GM12878 (cell line): ENCODE measurements around the gene NIPSNAP3A. TPM values are rescaled to one million over a fixed set of nuclear protein-coding genes. Genes with fewer than 3 reads are reported as not detected.
A peak's percentile ranks its signal among the peaks of the same experiment; 100 is the strongest.

Experiments
- ATF7 ChIP-seq: fragments of 450-650 bp; IDR thresholded peaks from 2 replicates; pipeline ENCODE4 v1.6.1; 2016; ENCODE audit warnings: low read depth, mild to moderate bottlenecking
- BHLHE40 ChIP-seq, 2 experiments: fragments of 450-650 bp in 1 of 2; IDR thresholded peaks; 2 replicates each; pipeline ENCODE4 v1.6.1; 2011 to 2017; ENCODE audit warnings: low read depth in 2 of 2, borderline replicate concordance in 1 of 2, improper control_type of control experiment in 1 of 2, low read length in 1 of 2, mild to moderate bottlenecking in 1 of 2
- CREB1 ChIP-seq: IDR thresholded peaks from 2 replicates; pipeline ENCODE4 v1.6.1; 2012; ENCODE audit warnings: low read depth, mild to moderate bottlenecking, inconsistent platforms
- ESRRA ChIP-seq: IDR thresholded peaks from 2 replicates; pipeline ENCODE4 v1.6.1; 2012; ENCODE audit warnings: mild to moderate bottlenecking, low read length, improper control_type of control experiment
- FOS ChIP-seq: IDR thresholded peaks from 3 replicates; pipeline ENCODE4 v1.6.1; 2011; ENCODE audit warnings: borderline replicate concordance; ENCODE audit not compliant: insufficient read length; ENCODE audit errors: extremely low read depth
- HDAC6 ChIP-seq: fragments of 200-600 bp; sonication (generic); IDR thresholded peaks from one replicate; pipeline ENCODE4 v1.8.0; 2017; ENCODE audit warnings: antibody characterized with exemption; ENCODE audit not compliant: unreplicated experiment
- IKZF2 ChIP-seq, 2 experiments: fragments of 450-650 bp; IDR thresholded peaks; 2 replicates each; pipeline ENCODE4 v1.6.1; 2017; ENCODE audit warnings: mild to moderate bottlenecking in 2 of 2, moderate library complexity in 2 of 2
- IRF5 ChIP-seq: fragments of 450-650 bp; IDR thresholded peaks from 2 replicates; pipeline ENCODE4 v1.6.1; 2017; ENCODE audit warnings: borderline replicate concordance
- JUND ChIP-seq: IDR thresholded peaks from 2 replicates; pipeline ENCODE4 v1.6.1; 2012; ENCODE audit warnings: low read depth, mild to moderate bottlenecking, low read length, improper control_type of control experiment, moderate library complexity
- MEF2B ChIP-seq: fragments of 450-650 bp; IDR thresholded peaks from 2 replicates; pipeline ENCODE4 v1.6.1; 2018; ENCODE audit warnings: mild to moderate bottlenecking, moderate library complexity; ENCODE audit not compliant: partially characterized antibody, poor library complexity, severe bottlenecking
- NBN ChIP-seq: fragments of 450-650 bp; IDR thresholded peaks from 2 replicates; pipeline ENCODE4 v1.6.1; 2016
- NFYB ChIP-seq: IDR thresholded peaks from 2 replicates; pipeline ENCODE4 v1.6.1; 2011; ENCODE audit warnings: low read depth, mild to moderate bottlenecking, low read length, improper control_type of control experiment, moderate library complexity; ENCODE audit not compliant: insufficient read depth
- NR2F1 ChIP-seq: fragments of 450-650 bp; conservative IDR thresholded peaks from 2 replicates; pipeline ENCODE4 v1.6.1; 2017; ENCODE audit warnings: mild to moderate bottlenecking
- PML ChIP-seq: IDR thresholded peaks from 2 replicates; pipeline ENCODE4 v1.6.1; 2012; ENCODE audit warnings: low read length, inconsistent platforms
- SIN3A ChIP-seq: IDR thresholded peaks from 2 replicates; pipeline ENCODE4 v1.6.1; 2012; ENCODE audit warnings: low read depth, low read length, improper control_type of control experiment
- SRF ChIP-seq, 2 experiments: IDR thresholded peaks; 2 replicates each; pipeline ENCODE4 v1.6.1; 2011; ENCODE audit warnings: low read depth in 2 of 2, low read length in 2 of 2, mild to moderate bottlenecking in 1 of 2, moderate library complexity in 1 of 2
- TBL1XR1 ChIP-seq: IDR thresholded peaks from 2 replicates; pipeline ENCODE4 v1.6.1; 2012; ENCODE audit warnings: low read depth, low read length, improper control_type of control experiment
- TCF3 ChIP-seq: IDR thresholded peaks from 2 replicates; pipeline ENCODE4 v1.6.1; 2012; ENCODE audit warnings: low read depth, mild to moderate bottlenecking, low read length, borderline replicate concordance; ENCODE audit not compliant: insufficient read depth
- TCF7 ChIP-seq: IDR thresholded peaks from 2 replicates; pipeline ENCODE4 v1.6.1; 2014; ENCODE audit warnings: antibody characterized with exemption, borderline replicate concordance
- USF1 ChIP-seq: IDR thresholded peaks from 2 replicates; pipeline ENCODE4 v1.6.1; 2011; ENCODE audit warnings: borderline replicate concordance, low read depth, mild to moderate bottlenecking, moderate library complexity, mixed read lengths, low read length; ENCODE audit not compliant: insufficient read depth; ENCODE audit errors: extremely low read length
- WRNIP1 ChIP-seq: IDR thresholded peaks from 2 replicates; pipeline ENCODE4 v1.6.1; 2011; ENCODE audit warnings: low read depth, low read length, improper control_type of control experiment, borderline replicate concordance
- YBX1 ChIP-seq: fragments of 450-650 bp; IDR thresholded peaks from 2 replicates; pipeline ENCODE4 v1.6.1; 2016; ENCODE audit warnings: antibody characterized with exemption
- YY1 ChIP-seq: IDR thresholded peaks from 2 replicates; pipeline ENCODE4 v1.6.1; 2011; ENCODE audit warnings: low read depth, mild to moderate bottlenecking, low read length
- ZBTB11 ChIP-seq: fragments of 450-650 bp; formaldehyde crosslinking; IDR thresholded peaks from 2 replicates; pipeline ENCODE4 v1.5.0; 2022; ENCODE audit warnings: mild to moderate bottlenecking, missing genetic modification characterization
- ZNF274 ChIP-seq: IDR thresholded peaks from one replicate; pipeline ENCODE4 v1.8.0; 2011; ENCODE audit not compliant: insufficient read length, insufficient read depth
- ZSCAN29 ChIP-seq: fragments of 450-650 bp; IDR thresholded peaks from 2 replicates; pipeline ENCODE4 v1.6.1; 2017; ENCODE audit warnings: mild to moderate bottlenecking, moderate library complexity
- polyA plus RNA-seq, 11 experiments: library from polyadenylated mRNA; depleted of rRNA in 4 of 11; unstranded in 6 of 11; stranded (reverse) in 5 of 11; fragments of >200 nt; fragmentation: Nextera tagmentation in 4 of 11; fragmentation: Illumina TruSeq in 1 of 11; extraction: Ambion mirVana in 4 of 11; extraction: Trizol in 1 of 11; gene quantifications; 1 replicate in 1 of 11; 2 replicates in 10 of 11; pipeline versions ENCODE4 v1.2.1 to v1.2.3, GENCODE V29; 2011 to 2016; ENCODE audit warnings: inconsistent platforms in 2 of 11, missing spikeins in 2 of 11, low read depth in 1 of 11
- total RNA-seq, 4 experiments: library from RNA; depleted of rRNA in 3 of 4; stranded (reverse); fragments of >200 nt in 3 of 4; fragmentation: Illumina TruSeq in 1 of 4; extraction: Trizol in 1 of 4; gene quantifications; 2 replicates each; pipeline versions ENCODE4 v1.2.1 to v1.2.3, GENCODE V29; 2013 to 2021

Gene NIPSNAP3A
- total and polyA plus RNA-seq, 10 of the 15 experiments (the other 5 are each of a cell fraction or from before 2014, with no cell fraction given): 19.1 to 87.2 (median 34.0) TPM

GRCh38 chr9:104747565-104748358 is at the start of gene NIPSNAP3A (continued):
- TF ChIP-seq NBN (peak; percentile 13; the same call in 1 of the 2 replicates), ZNF274 (no peak), ESRRA (no peak), ATF7 (no peak), ZSCAN29 (no peak; the same call in 1 of the 2 replicates), NR2F1 (peak; percentile 63), YBX1 (no peak), PML (peak; percentile 66; the same call in 1 of the 2 replicates), TCF7 (no peak), CREB1 (0 out of 2 replicates have a peak, but pooled peaks have one; percentile 12), TBL1XR1 (no peak), WRNIP1 (no peak), USF1 (no peak), ZBTB11 (CRISPR knock-in tag) (no peak), SRF (IDR thresholded peaks at IDR 0.05; ENCODE audit: low read depth in 2 of 2, low read length in 2 of 2) (no peak), HDAC6 (no peak), MEF2B (no peak), FOS (no peak), BHLHE40 (IDR thresholded peaks at IDR 0.05; ENCODE audit: borderline replicate concordance in 1 of 2, low read depth in 2 of 2, low read length in 1 of 2) (peak; percentile 48 to 84; a peak in 2 of 4 replicates), TCF3 (0 out of 2 replicates have a peak, but pooled peaks have one; percentile 51), NFYB (no peak), YY1 (peak; percentile 75; the same call in 1 of the 2 replicates), SIN3A (peak; percentile 75; the same call in 1 of the 2 replicates), IKZF2 (IDR thresholded peaks at IDR 0.05) (peak; percentile 39 to 43; a peak in 1 of 4 replicates), IRF5 (no peak), JUND (no peak)
